ENCODE results near the gene FANCC.

FANCC gene

DNA sequence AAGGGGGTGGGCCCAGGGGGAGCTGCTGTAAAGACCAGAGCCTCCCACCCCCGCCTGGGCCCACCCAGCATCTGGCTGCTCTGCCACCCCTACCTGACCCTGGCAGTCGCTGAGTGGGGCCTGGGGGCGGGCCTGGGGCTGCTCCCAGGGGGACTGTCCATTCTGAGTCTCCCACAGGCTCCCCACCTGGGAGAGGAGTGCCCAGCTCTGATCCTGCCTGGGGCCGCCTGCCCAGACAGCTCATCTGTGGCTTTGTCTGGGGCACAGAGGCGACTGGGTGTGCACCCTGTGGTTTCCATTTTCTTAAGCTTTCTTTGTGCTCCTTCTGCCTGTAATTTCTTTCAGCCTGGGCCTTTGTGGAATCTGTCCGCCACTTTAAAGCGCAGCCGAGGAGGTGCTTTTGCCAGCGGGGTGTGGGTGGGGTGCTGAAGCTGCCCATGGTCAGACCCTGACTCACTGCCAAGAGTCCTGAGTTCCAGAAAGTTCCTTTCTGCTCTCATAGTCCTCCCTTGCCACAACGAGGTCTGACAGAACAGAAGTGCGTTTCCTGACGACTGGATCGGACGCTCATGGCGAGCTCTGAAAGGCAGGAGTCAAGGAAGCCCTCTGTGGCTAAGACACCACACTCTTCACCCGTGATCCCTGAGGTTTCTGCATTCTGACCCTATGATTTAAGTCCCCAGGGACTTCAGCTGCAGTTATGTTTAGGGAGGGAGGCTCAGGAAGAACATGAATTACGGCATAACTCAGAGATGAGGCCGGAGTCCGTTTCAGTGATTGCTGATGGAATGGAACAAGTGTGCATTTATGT, 225.0 kb downstream of the FANCC start:
- Histone ChIP-seq H3K36me3 (ENCODE audit: control insufficient read depth in 2 of 2, insufficient read depth in 2 of 2, low read length in 2 of 2) (peaks cover 0 to 3% of the 10 kb centered on the region in 2 donors), H3K27ac (ENCODE audit: low read depth in 2 of 2, low read length in 2 of 2) (peak overlapping the region; percentile 69 to 78), H3K9me3 (ENCODE audit: control insufficient read depth in 2 of 2, low read length in 2 of 2) (no peaks in the 10 kb centered on the region), H3K27me3 (ENCODE audit: control insufficient read depth in 2 of 2, insufficient read depth in 2 of 2, low read length in 2 of 2) (no peaks in the 10 kb centered on the region), H3K4me1 (ENCODE audit: control insufficient read depth in 2 of 2, insufficient read depth in 2 of 2, low read length in 2 of 2) (peaks cover 40 to 47% of the 10 kb centered on the region in 2 donors), H3K9ac (ENCODE audit: low read depth in 1 of 2, low read length in 2 of 2) (peak overlapping the region in 1 of 2 donors; percentile 38), H3K4me3 (ENCODE audit: low read length in 2 of 2) (no peak overlapping the region)

GRCh38 chr9:95091601-95092261, 225.8 kb downstream of the FANCC start:
- Histone ChIP-seq H3K36me3 (ENCODE audit: control insufficient read depth in 2 of 2, insufficient read depth in 2 of 2, low read length in 2 of 2) (peaks cover 0 to 3% of the 10 kb centered on the region in 2 donors), H3K4me1 (ENCODE audit: control insufficient read depth in 2 of 2, insufficient read depth in 2 of 2, low read length in 2 of 2) (peaks cover 40 to 47% of the 10 kb centered on the region in 2 donors), H3K9me3 (ENCODE audit: control insufficient read depth in 2 of 2, low read length in 2 of 2) (no peaks in the 10 kb centered on the region), H3K27me3 (ENCODE audit: control insufficient read depth in 2 of 2, insufficient read depth in 2 of 2, low read length in 2 of 2) (no peaks in the 10 kb centered on the region), H3K4me3 (ENCODE audit: low read length in 2 of 2) (no peak overlapping the region), H3K9ac (ENCODE audit: low read depth in 1 of 2, low read length in 2 of 2) (peak overlapping the region in 1 of 2 donors; percentile 38), H3K27ac (ENCODE audit: low read depth in 2 of 2, low read length in 2 of 2) (peak overlapping the region; percentile 69 to 78)

DNA sequence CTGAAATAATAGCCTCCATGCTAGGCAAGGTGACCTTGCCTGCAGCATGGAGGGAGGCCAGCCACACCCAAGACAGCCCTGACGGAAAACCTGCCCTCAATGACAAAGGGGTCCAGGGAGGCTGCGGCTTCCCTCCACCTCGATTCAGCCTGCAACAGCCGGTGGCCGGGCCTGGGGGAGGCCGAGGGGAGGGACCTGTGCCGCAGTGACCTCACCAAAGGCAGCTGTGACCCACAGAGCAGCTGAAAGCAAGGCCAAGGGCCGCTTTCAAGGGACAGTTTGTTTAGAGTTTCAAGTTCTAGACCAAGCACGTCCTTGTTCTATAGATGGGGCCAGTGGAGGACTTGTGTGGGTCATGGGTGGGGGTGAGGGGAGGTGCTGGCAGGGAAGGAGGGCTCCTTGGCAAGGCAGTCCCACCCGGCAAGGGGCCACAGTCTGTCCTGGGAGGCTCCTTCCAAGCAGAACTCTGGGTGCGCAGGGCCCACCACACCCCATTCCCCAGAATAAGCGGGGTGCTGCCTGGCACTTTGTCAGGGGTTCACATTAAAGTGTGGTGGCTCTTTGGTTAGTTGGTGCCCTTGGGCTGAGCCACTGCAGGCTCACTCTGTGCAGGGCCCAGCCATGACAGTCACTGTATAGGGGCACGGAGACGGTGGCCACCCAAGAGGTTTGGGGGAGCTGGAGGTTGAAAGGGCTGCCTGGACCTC, 226.5 kb downstream of the FANCC start:
- Histone ChIP-seq H3K36me3 (ENCODE audit: control insufficient read depth in 2 of 2, insufficient read depth in 2 of 2, low read length in 2 of 2) (peaks cover 5 to 7% of the 10 kb centered on the region in 2 donors), H3K4me3 (ENCODE audit: low read length in 2 of 2) (no peak overlapping the region), H3K27me3 (ENCODE audit: control insufficient read depth in 2 of 2, insufficient read depth in 2 of 2, low read length in 2 of 2) (no peaks in the 10 kb centered on the region), H3K9ac (ENCODE audit: low read depth in 1 of 2, low read length in 2 of 2) (peak overlapping the region; percentile 6 to 37), H3K4me1 (ENCODE audit: control insufficient read depth in 2 of 2, insufficient read depth in 2 of 2, low read length in 2 of 2) (peaks cover 40 to 47% of the 10 kb centered on the region in 2 donors), H3K9me3 (ENCODE audit: control insufficient read depth in 2 of 2, low read length in 2 of 2) (no peaks in the 10 kb centered on the region), H3K27ac (ENCODE audit: low read depth in 2 of 2, low read length in 2 of 2) (peak overlapping the region; percentile 69 to 78)

- Histone ChIP-seq H3K9ac (ENCODE audit: low read depth in 1 of 2, low read length in 2 of 2) (peak overlapping the region in 1 of 2 donors; percentile 6), H3K4me1 (ENCODE audit: control insufficient read depth in 2 of 2, insufficient read depth in 2 of 2, low read length in 2 of 2) (peaks cover 40 to 47% of the 10 kb centered on the region in 2 donors), H3K27me3 (ENCODE audit: control insufficient read depth in 2 of 2, insufficient read depth in 2 of 2, low read length in 2 of 2) (no peaks in the 10 kb centered on the region), H3K36me3 (ENCODE audit: control insufficient read depth in 2 of 2, insufficient read depth in 2 of 2, low read length in 2 of 2) (peaks cover 11 to 15% of the 10 kb centered on the region in 2 donors), H3K9me3 (ENCODE audit: control insufficient read depth in 2 of 2, low read length in 2 of 2) (no peaks in the 10 kb centered on the region), H3K27ac (ENCODE audit: low read depth in 2 of 2, low read length in 2 of 2) (peak overlapping the region; percentile 40 to 78), H3K4me3 (ENCODE audit: low read length in 2 of 2) (no peak overlapping the region)
These were observed 227.3 kb downstream of the FANCC start for GRCh38 chr9:95090023-95090791.

GRCh38 chr9:95089257-95090022, 228.1 kb downstream of the FANCC start:
- peaks cover 40 to 47% of the 10 kb centered on the region in 2 donors for H3K4me1 ChIP-seq (ENCODE audit: control insufficient read depth in 2 of 2, insufficient read depth in 2 of 2, low read length in 2 of 2)
- H3K27ac ChIP-seq (ENCODE audit: low read depth in 2 of 2, low read length in 2 of 2), result peak overlapping the region; percentile 40 to 78
- peaks cover 17 to 19% of the 10 kb centered on the region in 2 donors for H3K36me3 ChIP-seq (ENCODE audit: control insufficient read depth in 2 of 2, insufficient read depth in 2 of 2, low read length in 2 of 2)
- no peak overlapping the region for H3K9ac ChIP-seq (ENCODE audit: low read depth in 1 of 2, low read length in 2 of 2)
- H3K27me3 ChIP-seq (ENCODE audit: control insufficient read depth in 2 of 2, insufficient read depth in 2 of 2, low read length in 2 of 2), result no peaks in the 10 kb centered on the region
- H3K9me3 ChIP-seq (ENCODE audit: control insufficient read depth in 2 of 2, low read length in 2 of 2), result no peaks in the 10 kb centered on the region
- no peak overlapping the region for H3K4me3 ChIP-seq (ENCODE audit: low read length in 2 of 2)

DNA sequence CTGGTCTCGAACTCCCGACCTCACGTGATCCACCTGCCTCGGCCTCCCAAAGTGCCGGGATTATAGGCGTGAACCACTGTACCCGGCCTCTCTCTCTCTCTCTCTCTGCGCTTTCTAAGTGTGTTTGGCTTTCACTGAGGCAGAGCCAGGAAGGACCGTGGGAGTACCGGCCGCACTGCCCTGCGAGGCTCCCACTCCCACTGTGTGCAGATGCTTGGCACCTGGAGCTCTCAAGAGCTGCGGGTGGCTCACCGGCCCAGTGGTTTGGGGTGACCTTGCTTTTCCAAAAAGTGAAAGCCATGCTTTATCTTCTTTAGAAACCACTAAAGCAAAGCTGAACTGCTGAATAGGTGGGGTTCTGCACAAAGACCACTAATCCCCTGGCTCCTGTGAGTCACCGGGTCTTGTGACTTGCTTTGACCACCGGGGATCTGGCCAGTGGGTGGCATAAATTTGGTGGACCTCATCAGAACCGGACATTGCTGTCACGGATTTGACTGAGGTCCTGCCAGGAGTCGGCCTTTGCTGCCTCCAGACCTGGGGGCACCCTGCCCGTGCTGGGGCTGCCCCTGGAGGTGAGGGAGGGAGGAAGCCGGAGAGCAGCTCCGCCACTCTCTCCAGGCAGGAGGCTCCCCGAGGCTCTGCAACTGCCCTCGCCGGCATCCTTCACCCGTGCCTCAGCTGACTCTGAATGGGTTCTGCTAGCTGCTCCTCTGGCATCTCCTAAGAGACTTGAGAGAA, 228.9 kb downstream of the FANCC start:
- Histone ChIP-seq H3K9ac (ENCODE audit: low read depth in 1 of 2, low read length in 2 of 2) (no peak overlapping the region), H3K4me3 (ENCODE audit: low read length in 2 of 2) (no peak overlapping the region), H3K27ac (ENCODE audit: low read depth in 2 of 2, low read length in 2 of 2) (peak overlapping the region; percentile 3 to 32), H3K9me3 (ENCODE audit: control insufficient read depth in 2 of 2, low read length in 2 of 2) (no peaks in the 10 kb centered on the region), H3K36me3 (ENCODE audit: control insufficient read depth in 2 of 2, insufficient read depth in 2 of 2, low read length in 2 of 2) (peaks cover 18 to 22% of the 10 kb centered on the region in 2 donors), H3K4me1 (ENCODE audit: control insufficient read depth in 2 of 2, insufficient read depth in 2 of 2, low read length in 2 of 2) (peaks cover 38 to 40% of the 10 kb centered on the region in 2 donors), H3K27me3 (ENCODE audit: control insufficient read depth in 2 of 2, insufficient read depth in 2 of 2, low read length in 2 of 2) (no peaks in the 10 kb centered on the region)

DNA sequence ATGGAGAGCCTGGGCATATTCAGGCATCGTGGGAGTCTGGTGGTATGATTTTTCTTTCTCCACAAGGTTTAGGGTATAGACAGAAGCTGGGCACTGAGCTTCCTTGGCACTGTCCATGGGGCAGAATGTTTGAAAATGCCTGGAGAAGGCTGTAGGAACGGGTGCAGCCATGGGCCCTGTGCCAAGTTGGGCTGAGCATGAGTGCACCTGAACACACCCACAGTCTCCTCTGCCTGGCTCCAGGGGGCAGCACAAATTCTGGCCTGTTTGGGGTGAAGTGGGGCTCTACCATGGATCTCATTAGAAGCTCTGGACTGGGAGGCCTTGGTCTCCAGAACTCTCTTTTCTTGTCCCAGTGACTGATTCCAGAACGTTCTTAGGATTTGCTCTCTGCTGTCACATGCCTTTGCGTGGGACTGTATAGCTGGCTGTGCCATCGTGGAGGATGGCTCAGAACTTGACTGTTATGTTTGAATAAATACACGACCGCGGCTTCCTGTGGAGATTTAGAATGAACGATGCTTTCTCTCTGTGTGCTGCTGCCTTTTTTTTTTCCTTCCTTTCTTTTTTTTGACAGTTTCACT, 229.8 kb downstream of the FANCC start:
- Histone ChIP-seq H3K4me1 (ENCODE audit: control insufficient read depth in 2 of 2, insufficient read depth in 2 of 2, low read length in 2 of 2) (peaks cover 30 to 33% of the 10 kb centered on the region in 2 donors), H3K9ac (ENCODE audit: low read depth in 1 of 2, low read length in 2 of 2) (no peak overlapping the region), H3K36me3 (ENCODE audit: control insufficient read depth in 2 of 2, insufficient read depth in 2 of 2, low read length in 2 of 2) (peaks cover 27 to 29% of the 10 kb centered on the region in 2 donors), H3K27ac (ENCODE audit: low read depth in 2 of 2, low read length in 2 of 2) (no peak overlapping the region), H3K4me3 (ENCODE audit: low read length in 2 of 2) (no peak overlapping the region), H3K27me3 (ENCODE audit: control insufficient read depth in 2 of 2, insufficient read depth in 2 of 2, low read length in 2 of 2) (no peaks in the 10 kb centered on the region), H3K9me3 (ENCODE audit: control insufficient read depth in 2 of 2, low read length in 2 of 2) (no peaks in the 10 kb centered on the region)

- H3K27ac ChIP-seq (ENCODE audit: low read depth in 2 of 2, low read length in 2 of 2), result peak overlapping the region in 1 of 2 donors; percentile 38
- H3K27me3 ChIP-seq (ENCODE audit: control insufficient read depth in 2 of 2, insufficient read depth in 2 of 2, low read length in 2 of 2), result no peaks in the 10 kb centered on the region
- H3K9ac ChIP-seq (ENCODE audit: low read depth in 1 of 2, low read length in 2 of 2), result no peak overlapping the region
- peaks cover 36 to 38% of the 10 kb centered on the region in 2 donors for H3K36me3 ChIP-seq (ENCODE audit: control insufficient read depth in 2 of 2, insufficient read depth in 2 of 2, low read length in 2 of 2)
- H3K4me3 ChIP-seq (ENCODE audit: low read length in 2 of 2), result no peak overlapping the region
- H3K9me3 ChIP-seq (ENCODE audit: control insufficient read depth in 2 of 2, low read length in 2 of 2), result no peaks in the 10 kb centered on the region
- peaks cover 21 to 24% of the 10 kb centered on the region in 2 donors for H3K4me1 ChIP-seq (ENCODE audit: control insufficient read depth in 2 of 2, insufficient read depth in 2 of 2, low read length in 2 of 2)
These were observed 230.9 kb downstream of the FANCC start for GRCh38 chr9:95086564-95086955.

Data from mucosa of rectum (tissue), 2 donors.